ENCODE data around the gene LYG2. TPM values are rescaled to one million over a fixed set of nuclear protein-coding genes. Genes with fewer than 3 reads are reported as not detected.

Gene LYG2
- total RNA-seq, 1 experiment from 2014 or later, result not detected

Other genes with a start within 250 kb of the LYG2 start
- gene C2orf15, start 114.0 kb downstream of the LYG2 start, total RNA-seq (2021), result 5.6 and 6.2 TPM in 2 replicates
- 6.1 and 6.3 TPM in 2 replicates for gene TSGA10, start 100.7 kb downstream of the LYG2 start, total RNA-seq (2021)
- 6.4 and 8.9 TPM in 2 replicates for gene LIPT1, start 100.7 kb downstream of the LYG2 start, total RNA-seq (2021)
- gene MITD1, start 74.6 kb downstream of the LYG2 start, total RNA-seq (2021), result 35.2 and 39.4 TPM in 2 replicates
- gene MRPL30, start 74.5 kb downstream of the LYG2 start, total RNA-seq (2021), result 50.8 and 51.4 TPM in 2 replicates
- gene LYG1, start 45.5 kb upstream of the LYG2 start, total RNA-seq (2021), result 0.31 and 0.37 TPM in 2 replicates
- gene TXNDC9, start 80.7 kb upstream of the LYG2 start, total RNA-seq (2021), result 35.3 and 37.7 TPM in 2 replicates
- gene EIF5B, start 81.7 kb upstream of the LYG2 start, total RNA-seq (2021), result 56.5 and 58.1 TPM in 2 replicates
- gene REV1, start 234.4 kb upstream of the LYG2 start, total RNA-seq (2021), result 41.6 and 43.1 TPM in 2 replicates